NCI-H187 (cell line): ENCODE measurements around the gene SLC66A2.
"Not testable (repeated sequence)": the region's sequence is repeated elsewhere in the genome, so short reads cannot be mapped to it uniquely, and the experiment has no call there.

Experiments
- DNase-seq, 2 experiments: peaks; one replicate each; lab custom pipeline; 2025; lab: John Stamatoyannopoulos, UW

The SLC66A2 gene

DNA sequence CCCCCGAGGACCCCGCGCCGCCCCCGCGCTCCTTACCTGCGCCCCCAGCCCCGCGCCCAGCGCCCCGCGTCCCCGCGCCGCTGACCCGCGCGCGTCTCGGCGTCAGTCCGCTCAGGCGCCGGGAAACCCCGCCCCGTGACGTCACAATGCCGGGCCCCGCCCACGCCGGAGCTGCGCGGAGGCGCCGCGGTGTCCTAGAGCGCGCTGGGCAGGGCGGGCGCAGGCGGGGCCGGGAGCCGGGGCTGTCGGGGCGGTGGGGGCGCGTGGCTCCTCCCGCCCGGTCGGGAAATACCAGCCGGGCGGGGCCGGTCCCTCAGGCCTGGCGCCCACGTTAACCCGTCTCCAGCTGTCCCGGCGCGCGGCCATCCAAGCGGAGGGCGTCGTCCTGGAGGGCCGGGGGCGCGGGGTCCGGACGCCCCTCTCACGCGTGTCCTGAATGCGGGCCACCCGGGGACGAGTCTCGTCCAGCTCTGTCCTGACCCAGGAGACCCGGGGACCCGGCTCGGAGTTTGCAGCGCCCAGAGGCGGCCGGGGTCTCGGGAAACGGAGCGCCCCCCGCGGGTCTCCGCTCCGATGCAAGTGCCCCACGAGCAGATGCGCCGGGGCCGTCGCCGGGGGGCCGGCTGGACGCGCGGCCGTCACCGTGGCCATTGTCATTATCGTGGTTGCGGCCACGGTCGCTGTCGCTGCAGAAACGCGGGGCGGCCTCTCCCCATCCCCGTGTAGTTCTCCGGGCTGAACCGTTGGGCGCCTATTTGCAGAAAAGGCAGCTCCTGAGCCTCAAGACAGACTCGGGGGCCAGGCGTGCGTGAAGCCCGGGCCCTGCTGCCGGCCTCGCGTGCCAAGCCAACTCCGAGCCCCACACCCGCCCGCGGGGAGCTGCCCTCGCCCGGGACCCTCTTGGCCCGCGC, at the start of gene SLC66A2:
TSS of gene SLC66A2 (minus strand) at position 109 of the 911 bp plus-strand sequence. CDS start 727 bp downstream, outside the sequence.
- DNase-seq, result peak; percentile 18 to 75

DNA sequence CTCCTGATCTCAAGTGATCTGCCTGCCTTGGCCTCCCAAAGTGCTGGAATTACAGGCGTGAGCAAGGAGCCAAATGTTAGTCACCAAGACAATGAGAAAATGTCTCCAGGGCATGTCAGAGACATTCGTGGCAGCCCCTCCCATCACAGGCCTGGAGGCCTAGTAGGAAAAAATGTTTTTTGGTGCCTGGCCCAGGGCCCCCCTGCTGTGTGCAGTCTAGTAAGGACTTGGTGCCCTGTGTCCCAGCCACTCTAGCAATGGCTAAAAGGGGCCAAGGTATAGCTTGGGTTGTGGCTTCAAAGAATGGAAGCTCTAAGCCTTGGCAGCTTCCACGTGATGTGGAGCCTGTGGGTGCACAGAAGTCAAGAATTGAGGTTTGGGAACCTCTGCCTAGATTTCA, 49.4 kb upstream of the SLC66A2 start:
- DNase-seq, result no peak

DNA sequence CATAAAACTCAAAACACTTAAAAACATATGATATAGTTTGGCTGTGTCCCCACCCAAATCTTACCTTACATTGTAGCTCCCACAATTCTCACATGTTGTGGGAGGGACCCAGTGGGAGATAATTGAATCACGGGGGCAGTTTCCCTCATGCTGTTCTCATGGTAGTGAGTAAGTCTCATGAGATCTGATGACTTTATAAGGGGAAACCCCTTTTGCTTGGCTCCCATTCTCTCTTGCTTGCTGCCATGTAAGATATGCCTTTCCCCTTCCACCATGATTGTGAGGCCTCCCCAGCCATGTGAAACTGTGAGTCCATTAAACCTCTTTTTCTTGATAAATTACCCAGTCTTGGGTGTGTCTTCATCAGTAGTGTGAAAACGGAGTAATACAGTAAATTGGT, 48.2 kb upstream of the SLC66A2 start:
- DNase-seq, result not testable (repeated sequence)

DNA sequence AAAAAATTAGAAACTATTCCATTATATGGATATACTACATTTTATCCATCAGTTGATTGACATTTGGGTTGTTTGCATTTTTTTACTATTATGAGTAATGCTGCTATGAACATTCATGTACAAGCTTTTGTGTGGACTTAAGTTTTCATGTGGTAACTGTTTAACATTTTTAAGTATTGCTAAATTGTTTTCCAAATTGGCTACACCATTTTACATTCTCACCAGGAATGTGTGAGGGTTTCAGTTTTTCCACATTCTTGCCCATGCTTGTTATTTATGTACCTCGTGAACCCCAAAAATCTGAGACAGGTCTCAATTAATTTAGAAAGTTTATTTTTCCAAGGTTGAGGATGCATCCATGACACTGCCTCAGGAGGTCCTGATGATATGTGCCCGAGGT, 40.0 kb upstream of the SLC66A2 start:
- no peak for DNase-seq

DNA sequence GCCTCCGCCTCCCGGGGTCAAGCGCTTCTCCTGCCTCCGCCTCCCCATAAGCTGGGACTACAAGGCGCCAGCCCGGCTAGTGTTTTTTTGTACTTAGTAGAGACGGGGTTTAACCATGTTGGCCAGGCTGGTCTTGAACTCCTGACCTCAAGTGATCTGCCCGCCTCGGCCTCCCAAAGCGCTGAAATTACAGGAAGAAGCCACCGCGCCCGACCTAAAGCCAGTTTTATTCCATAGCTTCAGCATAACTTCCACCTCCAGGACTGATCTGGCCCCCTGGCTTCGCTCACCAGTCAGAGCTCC, 37.7 kb upstream of the SLC66A2 start:
- DNase-seq, result no peak

DNA sequence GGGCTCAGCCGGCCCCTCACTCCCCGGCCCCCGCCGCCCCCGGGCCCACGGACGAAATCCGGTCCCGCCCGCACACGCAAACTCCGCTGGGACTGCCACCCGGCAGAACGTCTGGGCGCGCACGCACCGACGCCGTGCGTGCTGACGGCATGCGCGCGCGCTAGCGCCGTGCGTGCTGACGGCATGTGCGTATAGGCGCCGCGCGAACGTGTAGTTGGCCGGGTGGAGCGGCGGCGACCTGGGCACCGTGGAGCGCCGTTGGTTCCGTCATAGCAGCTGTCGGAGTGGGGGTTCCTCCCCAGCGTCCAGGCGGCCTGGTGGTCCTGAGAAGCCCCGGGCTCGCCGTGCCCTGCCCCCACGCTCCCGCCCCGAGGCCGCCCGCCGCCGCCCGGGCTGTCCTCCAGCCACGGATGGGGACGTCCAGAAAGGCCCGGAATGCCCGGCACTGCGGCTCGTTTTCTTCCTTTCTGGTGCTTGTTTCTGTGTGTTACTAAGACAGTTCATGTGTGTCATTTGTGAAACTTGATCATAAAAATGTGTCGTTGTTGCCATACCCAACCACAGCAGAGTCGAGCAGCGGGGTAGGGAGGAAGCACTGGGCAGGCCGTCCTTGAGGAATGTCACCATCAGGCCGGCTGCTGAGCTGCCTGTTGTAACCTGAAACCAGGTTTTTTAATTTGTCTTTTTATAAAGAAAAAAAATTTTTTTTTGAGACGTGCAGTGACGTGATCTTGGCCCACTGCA, 37.2 kb upstream of the SLC66A2 start, which contains the start of gene TXNL4A:
TSS of gene TXNL4A (minus strand) at position 113 of the 744 bp plus-strand sequence. CDS start 171 bp downstream, outside the sequence.
- peak; percentile 21 to 72 for DNase-seq

DNA sequence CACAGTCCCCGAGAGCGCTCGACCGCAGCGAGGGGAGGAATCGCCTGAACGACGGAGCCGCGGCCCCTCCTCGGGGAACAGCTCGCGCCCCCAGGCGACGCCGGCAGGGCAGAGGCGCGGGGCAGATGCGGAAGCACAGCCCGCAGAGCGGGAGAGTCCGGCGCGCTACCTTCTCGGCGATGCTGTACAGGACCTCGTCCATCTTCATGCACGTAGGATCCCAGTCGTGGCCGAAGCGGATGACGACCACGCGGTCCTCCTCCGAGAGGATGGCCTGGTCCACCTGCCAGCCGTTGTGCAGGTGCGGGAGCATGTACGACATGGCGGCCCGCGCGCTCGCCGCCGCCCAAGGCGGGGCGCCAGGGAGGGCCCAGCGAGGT, 36.6 kb upstream of the SLC66A2 start:
- DNase-seq, result no peak

DNA sequence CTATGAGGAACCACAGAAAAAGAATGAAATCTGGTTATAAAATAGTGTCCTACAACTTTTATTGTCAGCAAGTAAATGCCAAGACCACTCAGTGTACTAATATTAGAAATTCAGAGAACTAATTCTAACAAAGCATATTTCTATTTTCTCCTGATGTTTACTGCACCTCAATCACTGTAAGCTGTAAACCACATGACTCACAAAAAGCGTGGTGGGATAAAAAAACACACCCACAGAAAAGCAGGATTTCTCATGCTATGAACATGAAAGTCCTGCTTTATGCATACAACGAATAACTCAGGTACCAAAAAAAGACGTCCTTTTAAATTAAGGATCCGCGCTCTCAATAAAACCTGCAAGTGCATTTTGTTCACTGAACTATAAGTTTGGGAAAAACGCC, 36.1 kb upstream of the SLC66A2 start:
- no peak for DNase-seq

DNA sequence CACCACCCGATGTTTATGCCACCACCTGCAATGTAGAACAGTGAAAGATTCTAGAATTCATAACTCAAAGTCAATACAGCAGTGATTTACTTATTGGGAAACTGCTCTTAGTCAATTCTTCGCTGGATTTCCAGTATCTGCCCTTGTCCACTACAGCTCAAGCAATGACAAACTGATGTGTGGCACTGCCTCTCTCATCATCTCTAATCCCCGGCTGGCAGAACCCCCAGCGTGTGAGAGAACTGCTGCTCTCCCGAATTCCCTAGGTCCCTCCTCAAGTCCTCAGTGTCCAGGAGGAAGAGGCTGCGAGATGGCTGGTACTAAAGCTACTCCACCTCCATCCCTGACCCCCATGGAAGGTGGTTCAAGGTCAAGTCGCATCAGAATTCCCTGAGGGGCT, 35.3 kb upstream of the SLC66A2 start:
- DNase-seq, result no peak

DNA sequence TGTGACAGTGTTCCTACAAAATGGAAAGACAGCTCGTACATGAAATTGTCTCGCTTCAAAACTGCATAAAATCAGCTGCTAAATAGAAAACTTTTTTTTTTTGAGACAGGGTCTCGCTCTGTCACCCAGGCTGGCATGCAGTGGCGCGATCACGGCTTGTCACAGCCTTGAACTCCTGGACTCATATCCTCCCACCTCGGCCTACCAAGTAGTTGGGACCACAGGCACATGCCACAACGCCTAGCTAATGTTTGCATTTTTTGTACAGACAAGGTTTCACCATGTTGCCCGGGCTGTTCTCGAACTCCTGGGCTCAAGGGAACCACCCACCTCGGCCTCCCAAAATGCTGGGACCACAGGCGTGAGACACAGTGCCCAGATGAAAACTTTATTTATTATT, 33.7 kb upstream of the SLC66A2 start:
- no peak for DNase-seq

DNA sequence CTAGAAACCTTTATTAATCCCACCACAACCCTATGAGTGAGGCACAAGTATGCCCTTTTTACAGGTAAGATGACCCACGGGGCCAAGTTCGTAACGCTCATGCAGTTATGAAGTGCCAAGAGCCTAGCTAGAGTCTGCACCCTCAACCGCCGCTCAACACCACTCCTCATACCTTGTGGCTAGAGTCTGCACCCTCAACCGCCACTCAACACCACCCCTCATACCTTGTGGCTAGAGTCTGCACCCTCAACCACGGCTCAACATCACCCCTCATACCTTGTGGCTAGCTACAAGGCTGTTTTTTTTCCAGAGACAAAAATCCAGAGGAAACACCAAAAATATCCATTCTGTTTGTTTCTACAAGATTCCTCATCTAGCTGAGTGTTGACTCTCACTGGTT, 32.3 kb upstream of the SLC66A2 start:
- DNase-seq, result no peak

DNA sequence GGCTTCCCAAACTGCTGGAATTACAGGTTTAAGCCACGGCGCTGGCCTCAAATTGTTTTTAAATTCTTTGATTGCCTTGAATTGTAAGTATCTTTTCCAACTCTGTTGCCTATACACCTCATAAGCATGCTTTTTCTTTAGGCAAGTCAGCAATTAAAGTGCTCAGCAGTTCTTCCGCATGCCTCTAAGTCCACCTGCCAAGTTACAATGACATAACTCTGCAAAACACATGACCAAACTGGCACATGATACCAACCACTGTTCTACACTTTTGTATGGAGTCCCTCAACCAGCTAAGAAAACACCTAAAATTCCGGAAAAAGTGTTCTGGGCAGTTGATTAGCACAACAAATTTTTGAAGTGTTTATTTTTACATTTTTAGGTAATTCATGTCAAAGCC, 31.8 kb upstream of the SLC66A2 start:
- no peak for DNase-seq

DNA sequence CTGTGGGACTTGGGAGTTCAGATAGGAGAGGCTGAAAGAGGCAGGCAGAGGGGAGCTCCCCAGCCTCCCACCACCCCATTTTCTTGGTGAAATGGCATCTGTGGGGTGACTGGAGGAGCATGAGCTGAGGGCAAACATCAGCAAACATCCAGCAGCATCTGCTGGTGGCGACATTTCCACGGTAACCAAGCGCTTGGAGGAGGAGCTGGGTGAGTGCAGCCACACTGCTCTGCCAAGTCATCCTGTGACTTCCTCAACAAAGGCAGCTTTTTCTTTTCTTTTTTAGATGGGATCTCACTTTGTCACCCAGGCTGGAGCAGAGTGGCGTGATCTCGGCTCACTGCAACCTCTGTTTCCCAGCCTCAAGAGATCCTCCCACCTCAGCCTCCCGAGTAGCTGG, 31.3 kb upstream of the SLC66A2 start:
- DNase-seq, result no peak

DNA sequence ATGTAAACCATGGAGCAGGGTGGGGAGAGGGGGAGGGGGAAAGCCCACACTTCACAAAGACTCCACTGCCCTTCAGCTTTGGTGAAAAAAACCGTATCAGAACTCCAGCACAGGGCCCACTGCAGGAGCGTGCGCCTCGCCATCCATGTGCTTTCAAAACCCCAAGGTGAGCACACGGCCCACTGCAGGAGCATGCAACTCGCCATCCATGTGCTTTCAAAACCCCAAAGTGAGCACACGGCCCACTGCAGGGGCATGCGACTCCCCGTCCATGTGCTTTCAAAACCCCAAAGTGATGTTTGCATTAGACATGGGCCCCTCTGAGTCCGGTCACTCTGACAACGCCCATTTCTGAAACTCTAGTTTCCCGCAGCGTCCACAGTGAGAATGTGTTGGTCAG, 29.1 kb upstream of the SLC66A2 start:
- no peak for DNase-seq

DNA sequence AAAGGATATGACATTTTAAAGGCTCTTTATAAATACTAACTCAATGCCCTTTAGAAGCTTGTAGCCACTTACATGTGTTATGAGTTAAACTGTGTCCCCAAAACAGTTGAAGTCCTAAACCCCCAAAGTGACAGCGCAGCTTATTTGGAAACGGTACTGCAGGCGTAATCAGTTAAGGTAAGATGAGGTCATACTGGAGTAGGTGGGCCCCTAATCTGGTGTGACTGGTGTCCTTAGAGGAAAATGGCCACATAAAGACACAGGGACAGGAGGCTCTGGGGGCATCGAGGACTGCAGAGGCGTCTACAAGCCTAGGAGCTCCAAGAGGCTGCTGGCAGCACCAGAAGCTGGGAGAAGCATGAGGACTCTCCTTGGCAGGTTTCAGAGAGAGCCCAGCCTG, 28.4 kb upstream of the SLC66A2 start:
- DNase-seq, result no peak

DNA sequence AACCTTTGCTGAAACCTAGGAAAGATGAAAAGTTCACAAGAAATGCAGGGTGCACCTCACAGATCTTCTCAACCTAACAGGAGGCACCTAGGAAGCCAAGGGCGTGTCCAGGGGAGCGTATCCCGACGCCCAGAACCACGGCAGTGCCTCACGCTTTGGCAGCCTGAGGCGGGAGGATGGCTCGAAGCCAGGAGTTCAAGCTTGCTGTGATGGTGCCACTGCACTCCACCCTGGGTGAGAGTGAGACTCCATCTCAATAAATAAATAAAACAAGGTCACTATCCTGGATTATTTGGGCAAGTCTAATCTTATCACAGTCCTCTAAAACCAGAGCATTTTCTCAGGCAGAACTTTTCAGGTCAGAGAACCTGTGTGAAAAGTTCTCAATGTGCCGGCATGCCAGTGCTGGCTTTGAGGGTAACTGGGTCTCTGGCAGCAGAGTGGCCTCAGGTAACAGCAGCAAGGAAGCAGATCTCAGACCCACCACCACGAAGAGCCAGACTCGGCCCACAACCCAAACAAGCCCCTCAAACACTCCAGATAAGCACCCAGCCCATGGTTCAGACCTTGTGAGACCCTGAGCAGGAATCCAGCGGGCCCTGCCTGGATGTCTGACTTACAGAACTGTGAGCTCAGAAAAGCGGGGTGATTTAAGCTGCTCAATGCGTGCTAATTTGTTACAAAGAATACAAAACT, 24.7 kb upstream of the SLC66A2 start:
- no peak for DNase-seq

DNA sequence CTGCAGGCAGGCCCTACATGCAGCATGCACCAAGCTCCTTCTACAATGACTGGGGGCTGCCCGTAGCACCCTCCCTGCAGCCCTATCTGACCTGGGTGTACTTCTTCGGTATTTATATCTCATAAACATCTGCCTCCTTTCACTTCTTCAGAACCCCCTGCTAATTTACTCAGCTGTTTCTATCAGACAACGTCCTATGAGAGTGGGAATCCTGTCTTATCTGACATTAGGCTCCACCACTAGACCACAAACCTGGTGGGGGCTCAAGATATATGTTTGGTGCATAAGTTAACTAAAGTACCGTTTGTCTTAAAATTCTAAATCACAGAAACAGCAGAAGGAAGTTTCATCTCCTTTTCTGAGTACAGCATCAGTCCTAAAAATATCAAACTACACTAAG, 23.6 kb upstream of the SLC66A2 start:
- no peak for DNase-seq

DNA sequence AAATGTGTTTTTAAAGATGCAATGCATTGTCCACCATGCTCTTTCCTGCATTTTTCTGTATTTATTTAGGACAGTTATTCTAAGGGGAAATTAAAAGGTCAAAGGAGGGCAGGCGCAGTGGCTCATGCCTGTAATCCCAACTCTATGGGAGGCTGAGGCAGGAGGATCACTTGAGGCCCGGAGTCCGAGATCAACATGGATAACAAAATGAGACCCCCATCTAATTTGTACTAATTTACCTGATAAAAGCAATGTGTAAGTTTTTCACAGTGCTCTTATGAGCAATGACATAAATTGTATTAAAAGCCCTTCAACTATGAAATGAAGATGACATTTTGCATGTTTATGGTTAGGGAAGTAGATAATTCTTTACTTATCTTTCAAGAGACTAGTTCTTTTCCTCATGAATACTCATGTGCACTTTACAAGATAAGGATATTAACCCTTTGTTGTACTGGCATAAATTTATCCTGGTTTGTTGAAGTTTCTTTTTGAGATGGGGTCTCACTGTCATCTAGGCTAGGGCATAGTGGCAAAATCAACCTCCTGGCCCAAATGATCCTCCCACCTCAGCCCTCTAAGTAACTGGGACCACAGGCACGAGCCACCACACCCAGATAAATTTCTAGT, 22.7 kb upstream of the SLC66A2 start:
- no peak for DNase-seq

DNA sequence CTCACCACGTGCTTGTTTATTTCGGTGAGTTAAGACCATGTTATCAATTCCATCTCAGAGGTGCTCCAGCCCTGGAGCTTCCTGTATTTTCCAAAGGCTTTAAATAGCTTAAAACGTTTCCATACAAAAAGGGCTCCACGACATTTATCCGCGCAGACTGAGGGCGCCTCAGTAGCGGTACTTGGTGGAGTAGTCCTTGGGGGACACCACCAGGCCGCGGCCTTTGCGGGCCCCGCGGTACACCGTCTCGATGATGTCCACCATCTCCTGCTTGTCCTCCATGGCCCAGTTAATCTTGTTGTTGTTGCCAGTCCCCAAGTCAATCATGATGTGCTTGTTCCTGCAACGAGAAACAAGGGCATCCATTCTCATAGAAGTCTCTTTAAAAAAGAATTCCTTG, 22.1 kb upstream of the SLC66A2 start:
- no peak for DNase-seq

DNA sequence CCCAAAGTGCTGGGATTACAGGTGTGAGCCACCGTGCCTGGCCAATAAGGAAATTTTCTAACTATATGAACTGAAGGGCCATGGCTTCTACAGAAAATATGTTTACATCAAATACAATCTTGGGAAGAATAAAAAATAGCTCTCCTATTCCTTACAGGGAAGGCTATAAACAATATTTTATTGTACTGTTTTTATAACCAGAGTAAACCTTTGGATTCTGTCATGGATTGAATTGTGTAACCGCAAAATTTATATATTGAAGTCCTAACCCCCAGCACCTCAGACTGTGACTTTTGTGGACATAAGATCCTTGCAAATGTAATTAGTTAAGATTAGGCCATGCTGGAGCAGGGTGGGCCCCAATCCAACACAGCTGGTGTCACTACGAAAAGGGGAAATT, 21.3 kb upstream of the SLC66A2 start:
- DNase-seq, result no peak

DNA sequence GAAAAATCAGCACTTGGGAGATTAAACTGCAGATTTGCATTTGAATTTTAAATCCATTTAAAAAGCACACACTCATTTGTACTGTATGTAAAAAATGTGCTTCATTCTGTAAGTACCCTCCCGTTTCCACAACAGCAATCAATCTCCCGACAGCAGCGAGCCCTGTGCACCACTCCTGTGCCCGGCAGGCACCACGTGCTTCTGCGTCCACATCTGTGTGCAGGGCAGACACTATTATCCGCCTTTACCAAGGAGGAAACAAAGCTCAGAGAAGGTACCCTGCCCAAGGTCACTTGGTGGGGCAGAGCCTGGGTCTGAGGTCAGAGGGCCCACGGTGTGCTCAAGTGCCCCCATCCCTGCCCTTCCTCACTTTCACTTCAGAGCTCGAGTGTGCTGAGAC, 20.5 kb upstream of the SLC66A2 start:
- DNase-seq, result no peak

DNA sequence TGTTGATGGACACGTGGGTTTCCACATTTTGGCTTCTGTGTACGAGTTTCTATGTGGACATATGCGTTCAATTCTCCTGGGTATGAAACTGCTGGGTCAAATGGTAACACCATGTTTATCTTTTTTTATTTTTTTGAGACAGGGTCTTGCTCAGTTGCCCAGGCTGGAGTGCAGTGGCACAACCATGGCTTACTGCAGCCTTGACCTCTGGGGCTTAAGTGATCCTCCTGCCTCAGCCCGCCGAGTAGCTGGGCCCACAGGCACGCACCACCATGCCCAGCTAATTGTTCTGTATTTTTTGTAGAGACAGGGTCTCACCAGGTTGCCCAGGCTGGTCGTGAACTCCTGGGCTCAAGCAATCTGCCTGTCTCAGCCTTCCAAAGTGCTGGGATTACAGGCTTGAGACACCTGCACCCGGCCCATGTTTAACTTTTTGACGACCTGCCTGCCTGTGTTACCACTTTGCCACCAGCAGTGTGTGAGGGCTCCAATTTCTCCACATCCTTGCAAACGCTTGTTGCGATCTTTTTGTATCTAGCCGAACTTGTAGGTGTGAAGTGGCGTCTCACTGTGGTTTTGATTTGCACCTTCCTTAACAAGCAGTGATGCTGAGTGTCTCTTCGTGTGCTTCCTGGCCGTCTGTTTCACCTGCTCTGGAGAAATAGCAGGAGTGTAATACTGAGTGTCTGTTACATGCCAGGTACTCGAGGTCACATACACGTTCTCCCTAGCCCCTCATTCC, 19.9 kb upstream of the SLC66A2 start:
- DNase-seq, result no peak
